Activated CD8-positive, alpha-beta T cell treated with anti-CD3 and anti-CD28 coated beads for 36 hours (primary cell): ENCODE measurements around the gene HERC2. TPM values are rescaled to one million over a fixed set of nuclear protein-coding genes. Genes with fewer than 3 reads are reported as not detected.

Experiments
- ATAC-seq: fragments of 200-7000 bp; cut with Tn5 transposase; one replicate; pipeline ENCODE4 v1.10.0; 2021; ENCODE audit warnings: mild to moderate bottlenecking, moderate library complexity
- CTCF ChIA-PET: fragments of 350-600 bp; sonication (Branson Sonifier 250); formaldehyde crosslinking; loops from one replicate; lab custom pipeline; 2021; ENCODE audit warnings: antibody characterized with exemption; lab: Charles Lee
- POLR2A ChIA-PET: fragments of 350-600 bp; sonication (Branson Sonifier 250); formaldehyde crosslinking; loops from one replicate; lab custom pipeline; 2021; ENCODE audit warnings: antibody characterized with exemption; lab: Charles Lee
- DNase-seq: peaks from one replicate; pipeline ENCODE4 v3.0.0-alpha.2; 2020
- H3K27ac Mint-ChIP-seq: one replicate; pipeline ENCODE4 v1.8.0; 2021; ENCODE audit warnings: mild to moderate bottlenecking, mixed read lengths
- H3K27me3 Mint-ChIP-seq: one replicate; pipeline ENCODE4 v1.8.0; 2021; ENCODE audit warnings: mixed read lengths
- H3K36me3 Mint-ChIP-seq: one replicate; pipeline ENCODE4 v1.8.0; 2021; ENCODE audit warnings: low read depth, mixed read lengths
- H3K4me1 Mint-ChIP-seq: one replicate; pipeline ENCODE4 v1.8.0; 2021; ENCODE audit warnings: low read depth, mixed read lengths
- H3K4me3 Mint-ChIP-seq: one replicate; pipeline ENCODE4 v1.8.0; 2021; ENCODE audit warnings: mild to moderate bottlenecking, moderate library complexity, mixed read lengths
- H3K9me3 Mint-ChIP-seq: one replicate; pipeline ENCODE4 v1.8.0; 2021; ENCODE audit warnings: mixed read lengths
- CTCF ChIP-seq: fragments of 200-600 bp; IDR thresholded peaks from one replicate; pipeline ENCODE4 v1.8.0; 2022; ENCODE audit warnings: antibody characterized with exemption, mild to moderate bottlenecking
- intact Hi-C: fragments of 100-400 bp; cut with micrococcal nuclease; formaldehyde crosslinking; loops from one replicate; pipeline ENCODE4 v1.10.0; 2022
- total RNA-seq, 2 experiments: library from RNA; stranded (reverse); gene quantifications; one replicate each; pipeline ENCODE4 v1.2.3, GENCODE V29; 2021

The HERC2 gene
- total RNA-seq, 2 experiments from 2014 or later, result 29.5 to 32.3 TPM

- ATAC-seq (no peak), DNase-seq (no peak)
- no peak overlapping the region for H3K4me3 Mint-ChIP-seq
- H3K27me3 Mint-ChIP-seq, result peaks cover 8% of the 10 kb centered on the region
- intact Hi-C loops, result no loop called here
- peaks cover 9% of the 10 kb centered on the region for H3K4me1 Mint-ChIP-seq
- no peak for TF ChIP-seq CTCF
- POLR2A ChIA-PET, result no interaction called here
- H3K36me3 Mint-ChIP-seq, result peaks cover 17% of the 10 kb centered on the region
- CTCF ChIA-PET, result interaction anchor here (2.7 kb wide), 1 partner anchor 15 kb away, joined by 11 read pairs; no protein-coding TSS in a partner anchor
- H3K27ac Mint-ChIP-seq, result no peak overlapping the region
- H3K9me3 Mint-ChIP-seq, result no peaks in the 10 kb centered on the region
These were observed 211.5 kb downstream of the HERC2 start for GRCh38 chr15:28110481-28110881.

- Mint-ChIP-seq H3K4me1 (peaks cover 9% of the 10 kb centered on the region), H3K27me3 (peaks cover 10% of the 10 kb centered on the region), H3K36me3 (peaks cover 16% of the 10 kb centered on the region), H3K9me3 (no peaks in the 10 kb centered on the region), H3K27ac (no peak overlapping the region), H3K4me3 (no peak overlapping the region)
- ChIA-PET POLR2A (no interaction called here), CTCF (interaction anchor here (0.6 to 2.7 kb wide), 2 partner anchors 16 to 1242 kb away, joined by 3 to 11 read pairs; no protein-coding TSS in a partner anchor)
- intact Hi-C loops, result no loop called here
- DNase-seq (no peak), ATAC-seq (no peak)
- no peak for TF ChIP-seq CTCF
These were observed 212.1 kb downstream of the HERC2 start for GRCh38 chr15:28109626-28110455.

- ChIA-PET POLR2A (interaction anchor here (0.9 kb wide), 1 partner anchor 9 kb away, joined by 4 read pairs; no protein-coding TSS in a partner anchor), CTCF (interaction anchor here (0.9 kb wide), 1 partner anchor 12 kb away, joined by 3 read pairs; no protein-coding TSS in a partner anchor)
- Mint-ChIP-seq H3K9me3 (no peaks in the 10 kb centered on the region), H3K27ac (no peak overlapping the region), H3K4me3 (peak overlapping the region; percentile 77), H3K27me3 (peaks cover 20% of the 10 kb centered on the region), H3K4me1 (peaks cover 9% of the 10 kb centered on the region), H3K36me3 (peaks cover 12% of the 10 kb centered on the region)
- no peak for DNase-seq
- no peak for TF ChIP-seq CTCF
- ATAC-seq, result peak; percentile 29
- intact Hi-C loops, result no loop called here
These were observed 214.1 kb downstream of the HERC2 start for GRCh38 chr15:28107904-28108275.

- intact Hi-C loops, result no loop called here
- no peak for TF ChIP-seq CTCF
- Mint-ChIP-seq H3K36me3 (peaks cover 11% of the 10 kb centered on the region), H3K27me3 (peaks cover 20% of the 10 kb centered on the region), H3K4me1 (peaks cover 9% of the 10 kb centered on the region), H3K9me3 (no peaks in the 10 kb centered on the region), H3K27ac (no peak overlapping the region), H3K4me3 (peak overlapping the region; percentile 77)
- DNase-seq (peak; percentile 17), ATAC-seq (peak; percentile 54)
- ChIA-PET POLR2A (no interaction called here), CTCF (interaction anchor here (0.9 kb wide), 1 partner anchor 11 kb away, joined by 3 read pairs; no protein-coding TSS in a partner anchor)
These were observed 214.7 kb downstream of the HERC2 start for GRCh38 chr15:28107111-28107903.
